Osteoblast (primary cell): Measurements from ENCODE around the gene HEMGN. TPM values are rescaled to one million over a fixed set of nuclear protein-coding genes. Genes with fewer than 3 reads are reported as not detected.
A peak's percentile ranks its signal among the peaks of the same experiment; 100 is the strongest.

Source experiments
- DNase-seq: peaks from one replicate; pipeline ENCODE4 v3.0.0; 2011; ENCODE audit warnings: low spot score, mixed read lengths; ENCODE audit not compliant: insufficient read length; ENCODE audit errors: missing footprints
- H2AFZ ChIP-seq: 2 replicates; pipeline ENCODE4 v1.6.0; 2011; ENCODE audit warnings: mild to moderate bottlenecking, low read length
- H3K27ac ChIP-seq: 2 replicates; pipeline ENCODE4 v1.5.1; 2011; ENCODE audit warnings: mild to moderate bottlenecking, low read depth, low read length, moderate library complexity
- H3K27me3 ChIP-seq: 2 replicates; pipeline ENCODE4 v1.6.0; 2012; ENCODE audit warnings: mild to moderate bottlenecking, control low read depth, inconsistent platforms, low read length, moderate library complexity; ENCODE audit not compliant: insufficient read depth
- H3K36me3 ChIP-seq: 2 replicates; pipeline ENCODE4 v1.5.1; 2011; ENCODE audit warnings: mild to moderate bottlenecking, low read length, control low read depth, moderate library complexity; ENCODE audit not compliant: insufficient read depth
- H3K4me1 ChIP-seq: 2 replicates; pipeline ENCODE4 v1.5.1; 2011; ENCODE audit warnings: mild to moderate bottlenecking, low read length, control low read depth, moderate library complexity; ENCODE audit not compliant: insufficient read depth
- H3K4me2 ChIP-seq: 2 replicates; pipeline ENCODE4 v1.6.0; 2011; ENCODE audit warnings: mild to moderate bottlenecking, low read length; ENCODE audit not compliant: insufficient read depth
- H3K4me3 ChIP-seq: fragments of 200-600 bp; sonication (generic); 3 replicates; pipeline ENCODE4 v1.5.1; 2012; ENCODE audit warnings: mild to moderate bottlenecking, low read length, inconsistent platforms; ENCODE audit not compliant: insufficient read depth
- H3K79me2 ChIP-seq: 2 replicates; pipeline ENCODE4 v1.6.0; 2012; ENCODE audit warnings: mild to moderate bottlenecking, low read length, control low read depth, inconsistent platforms; ENCODE audit not compliant: insufficient read depth
- H3K9me3 ChIP-seq: 2 replicates; pipeline ENCODE4 v1.5.1; 2011; ENCODE audit warnings: low read depth, low read length, control low read depth
- H4K20me1 ChIP-seq: 2 replicates; pipeline ENCODE4 v1.6.0; 2012; ENCODE audit warnings: mild to moderate bottlenecking, low read length, control low read depth; ENCODE audit not compliant: insufficient read depth
- CTCF ChIP-seq: IDR thresholded peaks from 2 replicates; pipeline ENCODE4 v1.5.1; 2011; ENCODE audit warnings: mild to moderate bottlenecking, low read depth, low read length, moderate library complexity; ENCODE audit errors: extremely low read depth
- total RNA-seq: library from RNA; depleted of rRNA; stranded (reverse); fragments of >200 nt; gene quantifications from 2 replicates; pipeline ENCODE4 v1.2.3, GENCODE V29; 2012

The HEMGN gene
- total RNA-seq, 1 donor = not detected

- Histone ChIP-seq H3K27ac (no peak overlapping the region), H3K4me3 (no peak overlapping the region), H3K79me2 (peaks cover 4% of the 10 kb centered on the region), H3K36me3 (no peaks in the 10 kb centered on the region), H2AFZ (no peak overlapping the region), H3K9me3 (no peaks in the 10 kb centered on the region), H3K27me3 (no peaks in the 10 kb centered on the region), H4K20me1 (peaks cover 3% of the 10 kb centered on the region), H3K4me1 (peaks cover 10% of the 10 kb centered on the region), H3K4me2 (no peak overlapping the region)
- DNase-seq = no peak
- TF ChIP-seq CTCF = no peak
Observed at GRCh38 chr9:97905228-97905627, 32.7 kb downstream of the HEMGN start.

- Histone ChIP-seq H2AFZ (no peak overlapping the region), H3K27ac (no peak overlapping the region), H3K4me1 (peaks cover 15% of the 10 kb centered on the region), H3K4me2 (no peak overlapping the region), H3K4me3 (no peak overlapping the region), H3K27me3 (no peaks in the 10 kb centered on the region), H3K9me3 (no peaks in the 10 kb centered on the region), H3K36me3 (no peaks in the 10 kb centered on the region), H3K79me2 (peaks cover 4% of the 10 kb centered on the region), H4K20me1 (peaks cover 3% of the 10 kb centered on the region)
- TF ChIP-seq CTCF = no peak
- no peak for DNase-seq
Observed at GRCh38 chr9:97904725-97905124, 33.2 kb downstream of the HEMGN start.

GRCh38 chr9:97903177-97903576 lies 34.8 kb downstream of the HEMGN start:
- H2AFZ ChIP-seq = no peak overlapping the region
- peaks cover 15% of the 10 kb centered on the region for H3K4me1 ChIP-seq
- no peaks in the 10 kb centered on the region for H3K27me3 ChIP-seq
- H3K9me3 ChIP-seq = no peaks in the 10 kb centered on the region
- no peak overlapping the region for H3K4me3 ChIP-seq
- no peak overlapping the region for H3K4me2 ChIP-seq
- no peak overlapping the region for H3K27ac ChIP-seq
- H3K36me3 ChIP-seq = no peaks in the 10 kb centered on the region
- H4K20me1 ChIP-seq = peaks cover 3% of the 10 kb centered on the region
- no peak for DNase-seq
- peaks cover 4% of the 10 kb centered on the region for H3K79me2 ChIP-seq
- TF ChIP-seq CTCF = no peak

- Histone ChIP-seq H3K4me1 (peaks cover 12% of the 10 kb centered on the region), H2AFZ (no peak overlapping the region), H3K36me3 (no peaks in the 10 kb centered on the region), H3K4me2 (peak overlapping the region; percentile 61), H3K9me3 (no peaks in the 10 kb centered on the region), H3K79me2 (peaks cover 4% of the 10 kb centered on the region), H3K27ac (peak overlapping the region; percentile 74), H3K27me3 (no peaks in the 10 kb centered on the region), H4K20me1 (no peaks in the 10 kb centered on the region), H3K4me3 (peak overlapping the region; percentile 6)
- peak; percentile 84 for TF ChIP-seq CTCF
- DNase-seq = peak; percentile 54
Observed at GRCh38 chr9:97900738-97901565, 37.0 kb downstream of the HEMGN start.
